ENCODE data around the gene PRR14L. TPM values are rescaled to one million over a fixed set of nuclear protein-coding genes. Genes with fewer than 3 reads are reported as not detected.
"Not testable (repeated sequence)": the region's sequence is repeated elsewhere in the genome, so short reads cannot be mapped to it uniquely, and the experiment has no call there.

Gene PRR14L
- total and polyA plus RNA-seq, 7 experiments from 2014 or later: 18.7 to 82.6 (median 46.9) TPM

- Mint-ChIP-seq H3K27me3 (no peaks in the 10 kb centered on the region), H3K27ac (peak overlapping the region in 1 of 9 donors; percentile 9), H3K4me1 (peaks cover 31 to 68% (median 53%) of the 10 kb centered on the region in 7 donors), H3K4me3 (no peak overlapping the region), H3K36me3 (peaks cover 4 to 23% (median 11%) of the 10 kb centered on the region in 5 donors), H3K9me3 (no peaks in the 10 kb centered on the region)
- no peaks in the 10 kb centered on the region for H3K9me3 ChIP-seq (ENCODE audit: control insufficient read depth in 2 of 3, low read length in 3 of 3)
- H3K27ac ChIP-seq (ENCODE audit: low read depth, low read length): no peak overlapping the region
- peaks cover 0 to 26% (median 0%) of the 10 kb centered on the region in 3 experiments for H3K36me3 ChIP-seq (ENCODE audit: control insufficient read depth in 2 of 3, insufficient read depth in 3 of 3, low read length in 3 of 3)
- DNase-seq (no peak), ATAC-seq (no peak)
- ChIA-PET POLR2A (interaction anchor here (0.9 kb wide), 1 partner anchor 83 kb away, joined by 4 read pairs; no protein-coding TSS in a partner anchor), CTCF (interaction anchor here (0.7 kb wide), 1 partner anchor 412 kb away, joined by 4 read pairs; no protein-coding TSS in a partner anchor)
- intact Hi-C loops (cut with micrococcal nuclease): no loop called here
- H3K4me1 ChIP-seq (ENCODE audit: control insufficient read depth in 2 of 2, insufficient read depth in 2 of 2, low read length in 2 of 2): peaks cover 4 to 12% of the 10 kb centered on the region in 2 donors
- H3K4me3 ChIP-seq (ENCODE audit: low read length): no peak overlapping the region
- no peaks in the 10 kb centered on the region for H3K27me3 ChIP-seq (ENCODE audit: control insufficient read depth in 2 of 2, insufficient read depth in 2 of 2, low read length in 2 of 2)
These were observed 6.1 kb downstream of the PRR14L start for GRCh38 chr22:31743871-31744270.

DNA sequence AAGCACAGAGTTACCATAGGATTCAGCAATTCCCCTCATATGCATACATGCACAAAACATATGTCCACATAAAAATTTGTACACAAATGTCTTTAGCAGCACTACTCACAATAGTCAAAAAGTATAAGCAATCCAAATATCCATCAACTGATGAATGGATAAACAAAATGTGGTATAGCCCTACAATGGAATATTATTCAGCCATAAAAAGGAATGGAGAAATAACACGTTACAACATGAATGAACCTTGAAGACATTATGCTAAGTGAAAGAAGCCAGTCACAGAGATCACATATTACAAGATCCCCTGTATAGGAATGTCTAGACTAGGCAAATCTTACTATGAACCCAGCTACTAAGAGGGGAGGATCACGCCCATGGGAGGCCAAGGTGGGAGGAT, 7.2 kb downstream of the PRR14L start:
- ChIA-PET CTCF (no interaction called here), POLR2A (interaction anchor here (0.9 kb wide), 1 partner anchor 81 kb away, joined by 4 read pairs; no protein-coding TSS in a partner anchor)
- Histone ChIP-seq H3K27ac (ENCODE audit: low read depth, low read length) (no peak overlapping the region), H3K27me3 (ENCODE audit: control insufficient read depth in 2 of 2, insufficient read depth in 2 of 2, low read length in 2 of 2) (no peaks in the 10 kb centered on the region), H3K4me1 (ENCODE audit: control insufficient read depth in 2 of 2, insufficient read depth in 2 of 2, low read length in 2 of 2) (peaks cover 0 to 2% of the 10 kb centered on the region in 2 donors), H3K36me3 (ENCODE audit: control insufficient read depth in 2 of 3, insufficient read depth in 3 of 3, low read length in 3 of 3) (peaks cover 0 to 31% (median 0%) of the 10 kb centered on the region in 3 experiments), H3K9me3 (ENCODE audit: control insufficient read depth in 2 of 3, low read length in 3 of 3) (no peaks in the 10 kb centered on the region), H3K4me3 (ENCODE audit: low read length) (no peak overlapping the region)
- Mint-ChIP-seq H3K4me1 (peaks cover 30 to 68% (median 53%) of the 10 kb centered on the region in 7 donors), H3K27ac (peak overlapping the region in 3 of 9 donors; percentile 51 to 76 (median 59)), H3K4me3 (no peak overlapping the region), H3K36me3 (peaks cover 4 to 30% (median 11%) of the 10 kb centered on the region in 5 donors), H3K27me3 (no peaks in the 10 kb centered on the region), H3K9me3 (no peaks in the 10 kb centered on the region)
- intact Hi-C loops (cut with micrococcal nuclease): no loop called here
- no peak for DNase-seq
- no peak for ATAC-seq

GRCh38 chr22:31742115-31742514, 7.8 kb downstream of the PRR14L start:
- H3K27ac ChIP-seq (ENCODE audit: low read depth, low read length): no peak overlapping the region
- no peaks in the 10 kb centered on the region for H3K9me3 ChIP-seq (ENCODE audit: control insufficient read depth in 2 of 3, low read length in 3 of 3)
- H3K27me3 ChIP-seq (ENCODE audit: control insufficient read depth in 2 of 2, insufficient read depth in 2 of 2, low read length in 2 of 2): no peaks in the 10 kb centered on the region
- no peaks in the 10 kb centered on the region for H3K4me1 ChIP-seq (ENCODE audit: control insufficient read depth in 2 of 2, insufficient read depth in 2 of 2, low read length in 2 of 2)
- H3K4me3 ChIP-seq (ENCODE audit: low read length): no peak overlapping the region
- Mint-ChIP-seq H3K4me1 (peaks cover 31 to 69% (median 49%) of the 10 kb centered on the region in 7 donors), H3K4me3 (no peak overlapping the region), H3K36me3 (peaks cover 4 to 26% (median 11%) of the 10 kb centered on the region in 5 donors), H3K27ac (peak overlapping the region in 6 of 9 donors; percentile 14 to 72 (median 34)), H3K9me3 (no peaks in the 10 kb centered on the region), H3K27me3 (no peaks in the 10 kb centered on the region)
- intact Hi-C loops (cut with micrococcal nuclease): no loop called here
- CTCF ChIA-PET: no interaction called here
- ATAC-seq (no peak), DNase-seq (no peak)
- H3K36me3 ChIP-seq (ENCODE audit: control insufficient read depth in 2 of 3, insufficient read depth in 3 of 3, low read length in 3 of 3): peaks cover 0 to 31% (median 0%) of the 10 kb centered on the region in 3 experiments
- POLR2A ChIA-PET: no interaction called here

GRCh38 chr22:31740314-31740713, 9.6 kb downstream of the PRR14L start:
- H3K4me3 ChIP-seq (ENCODE audit: low read length); H3K4me1 ChIP-seq (ENCODE audit: control insufficient read depth in 2 of 2, insufficient read depth in 2 of 2, low read length in 2 of 2); CTCF ChIA-PET; H3K9me3 ChIP-seq (ENCODE audit: control insufficient read depth in 2 of 3, low read length in 3 of 3); H3K27ac ChIP-seq (ENCODE audit: low read depth, low read length); ATAC-seq; H3K9me3 Mint-ChIP-seq; H3K27me3 Mint-ChIP-seq; H3K27me3 ChIP-seq (ENCODE audit: control insufficient read depth in 2 of 2, insufficient read depth in 2 of 2, low read length in 2 of 2); POLR2A ChIA-PET; DNase-seq; intact Hi-C loops (cut with micrococcal nuclease); H3K4me3 Mint-ChIP-seq: not testable (repeated sequence)
- peak overlapping the region in 3 of 9 donors; percentile 55 to 85 (median 70) for H3K27ac Mint-ChIP-seq
- H3K36me3 ChIP-seq (ENCODE audit: control insufficient read depth in 2 of 3, insufficient read depth in 3 of 3, low read length in 3 of 3): peaks cover 0 to 37% (median 0%) of the 10 kb centered on the region in 3 experiments
- H3K36me3 Mint-ChIP-seq: peaks cover 4 to 23% (median 11%) of the 10 kb centered on the region in 5 donors
- H3K4me1 Mint-ChIP-seq: peaks cover 32 to 71% (median 47%) of the 10 kb centered on the region in 7 donors

DNA sequence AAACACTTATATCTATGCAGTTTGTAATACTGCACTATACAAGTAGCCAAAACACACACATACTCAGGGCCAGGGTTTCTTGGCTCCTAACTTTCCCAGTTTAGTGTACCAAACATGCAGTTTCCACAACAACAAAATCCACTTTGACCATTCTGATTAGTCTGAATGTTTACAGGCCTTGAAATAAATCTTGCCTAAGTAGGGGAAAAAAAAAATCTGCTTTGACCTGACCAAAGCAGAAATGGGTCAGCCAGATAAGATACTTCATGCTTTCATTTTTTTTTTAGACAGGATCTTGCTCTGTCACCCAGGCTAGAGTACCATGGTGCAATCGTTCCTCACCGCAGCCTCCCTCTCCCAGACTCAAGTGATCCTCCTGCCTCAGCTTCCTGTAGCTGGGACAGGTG, 10.1 kb downstream of the PRR14L start:
- intact Hi-C loops (cut with micrococcal nuclease): no loop called here
- peak overlapping the region in 6 of 9 donors; percentile 6 to 96 (median 48) for H3K27ac Mint-ChIP-seq
- H3K36me3 ChIP-seq (ENCODE audit: control insufficient read depth in 2 of 3, insufficient read depth in 3 of 3, low read length in 3 of 3): peaks cover 0 to 35% (median 0%) of the 10 kb centered on the region in 3 experiments
- H3K27me3 ChIP-seq (ENCODE audit: control insufficient read depth in 2 of 2, insufficient read depth in 2 of 2, low read length in 2 of 2): no peaks in the 10 kb centered on the region
- H3K9me3 Mint-ChIP-seq: no peaks in the 10 kb centered on the region
- no peak overlapping the region for H3K4me3 Mint-ChIP-seq
- H3K4me1 ChIP-seq (ENCODE audit: control insufficient read depth in 2 of 2, insufficient read depth in 2 of 2, low read length in 2 of 2): no peaks in the 10 kb centered on the region
- DNase-seq (no peak), ATAC-seq (no peak)
- no peaks in the 10 kb centered on the region for H3K27me3 Mint-ChIP-seq
- CTCF ChIA-PET: no interaction called here
- H3K36me3 Mint-ChIP-seq: peaks cover 4 to 24% (median 11%) of the 10 kb centered on the region in 5 donors
- peaks cover 33 to 71% (median 50%) of the 10 kb centered on the region in 7 donors for H3K4me1 Mint-ChIP-seq
- no peak overlapping the region for H3K27ac ChIP-seq (ENCODE audit: low read depth, low read length)
- H3K4me3 ChIP-seq (ENCODE audit: low read length): no peak overlapping the region
- H3K9me3 ChIP-seq (ENCODE audit: control insufficient read depth in 2 of 3, low read length in 3 of 3): no peaks in the 10 kb centered on the region
- POLR2A ChIA-PET: no interaction called here

DNA sequence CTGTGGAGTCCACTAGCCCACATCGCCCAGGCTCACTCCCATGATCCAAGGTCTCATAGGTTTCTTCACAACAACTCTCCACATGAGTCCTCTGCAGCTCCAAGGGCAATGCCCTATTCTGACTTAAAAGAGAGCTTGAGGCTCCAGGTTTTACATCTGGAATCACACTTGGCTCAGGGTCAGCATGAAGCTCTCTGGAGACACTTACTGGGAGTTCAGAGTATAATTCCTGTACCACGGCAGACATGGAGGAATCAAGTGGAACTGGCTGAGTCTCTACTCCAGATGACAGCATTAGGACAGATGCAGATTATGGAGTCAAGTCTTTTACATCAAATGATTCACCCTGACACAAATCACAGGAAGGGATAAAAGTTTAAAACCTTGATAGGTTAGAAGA, 11.4 kb downstream of the PRR14L start:
- Histone ChIP-seq H3K36me3 (ENCODE audit: control insufficient read depth in 2 of 3, insufficient read depth in 3 of 3, low read length in 3 of 3) (peaks cover 0 to 38% (median 0%) of the 10 kb centered on the region in 3 experiments), H3K4me3 (ENCODE audit: low read length) (no peak overlapping the region), H3K27ac (ENCODE audit: low read depth, low read length) (peak overlapping the region; percentile 55), H3K9me3 (ENCODE audit: control insufficient read depth in 2 of 3, low read length in 3 of 3) (no peaks in the 10 kb centered on the region), H3K27me3 (ENCODE audit: control insufficient read depth in 2 of 2, insufficient read depth in 2 of 2, low read length in 2 of 2) (no peaks in the 10 kb centered on the region), H3K4me1 (ENCODE audit: control insufficient read depth in 2 of 2, insufficient read depth in 2 of 2, low read length in 2 of 2) (no peaks in the 10 kb centered on the region)
- peak overlapping the region in 6 of 10 donors; percentile 1 to 68 (median 58) for H3K4me3 Mint-ChIP-seq
- no peaks in the 10 kb centered on the region for H3K27me3 Mint-ChIP-seq
- DNase-seq: no peak
- intact Hi-C loops (cut with micrococcal nuclease): no loop called here
- peak overlapping the region; percentile 58 to 96 (median 78) for H3K27ac Mint-ChIP-seq
- H3K9me3 Mint-ChIP-seq: peaks cover 0 to 2% (median 0%) of the 10 kb centered on the region in 11 donors
- peaks cover 5 to 30% (median 15%) of the 10 kb centered on the region in 5 donors for H3K36me3 Mint-ChIP-seq
- no peak for ATAC-seq
- CTCF ChIA-PET: no interaction called here
- POLR2A ChIA-PET: interaction anchor here (1.0 kb wide), 1 partner anchor 16 kb away, joined by 4 read pairs; no protein-coding TSS in a partner anchor
- H3K4me1 Mint-ChIP-seq: peaks cover 40 to 75% (median 57%) of the 10 kb centered on the region in 7 donors
